Embryonic facial prominence (tissue), 1 donor: Measurements from ENCODE around the gene AFF3.

Experiments
- DNase-seq: peaks from one replicate; pipeline ENCODE4 v3.0.0-alpha.2; 2016; ENCODE audit errors: extremely low spot score

Gene AFF3

GRCh38 chr2:99607861-99608491 lies 534.4 kb downstream of the AFF3 start:
- no peak for DNase-seq

GRCh38 chr2:99607454-99607853 lies 534.9 kb downstream of the AFF3 start:
- no peak for DNase-seq

- no peak for DNase-seq
Measured at GRCh38 chr2:99605036-99605435, 537.4 kb downstream of the AFF3 start.

GRCh38 chr2:99602476-99602875 lies 539.9 kb downstream of the AFF3 start:
- DNase-seq = no peak

GRCh38 chr2:99600981-99601651 lies 541.3 kb downstream of the AFF3 start:
- no peak for DNase-seq

- no peak for DNase-seq
Measured at GRCh38 chr2:99598441-99598840, 543.9 kb downstream of the AFF3 start.

- DNase-seq = no peak
Measured at GRCh38 chr2:99597616-99598015, 544.8 kb downstream of the AFF3 start.

GRCh38 chr2:99595373-99595772 lies 547.0 kb downstream of the AFF3 start:
- no peak for DNase-seq

GRCh38 chr2:99593692-99594427 lies 548.5 kb downstream of the AFF3 start:
- DNase-seq = no peak

GRCh38 chr2:99576775-99577174 lies 565.6 kb downstream of the AFF3 start:
- DNase-seq = no peak

GRCh38 chr2:99573634-99574251 lies 568.6 kb downstream of the AFF3 start:
- DNase-seq = no peak

- DNase-seq = no peak
Measured at GRCh38 chr2:99572373-99573164, 569.8 kb downstream of the AFF3 start.

- DNase-seq = no peak
Measured at GRCh38 chr2:99571954-99572353, 570.4 kb downstream of the AFF3 start.

- DNase-seq = no peak
Measured at GRCh38 chr2:99571533-99571932, 570.9 kb downstream of the AFF3 start.

GRCh38 chr2:99571021-99571420 lies 571.4 kb downstream of the AFF3 start:
- DNase-seq = no peak

- no peak for DNase-seq
Measured at GRCh38 chr2:99569386-99569785, 573.0 kb downstream of the AFF3 start.

- no peak for DNase-seq
Measured at GRCh38 chr2:99565227-99565626, 577.2 kb downstream of the AFF3 start.

GRCh38 chr2:99562516-99562915 lies 579.9 kb downstream of the AFF3 start:
- no peak for DNase-seq

GRCh38 chr2:99561804-99562203 lies 580.6 kb downstream of the AFF3 start:
- DNase-seq = no peak

- peak; percentile 42 for DNase-seq
Measured at GRCh38 chr2:99559075-99559662, 583.2 kb downstream of the AFF3 start.

GRCh38 chr2:99555404-99555803 lies 587.0 kb downstream of the AFF3 start:
- DNase-seq = no peak
